Upper lobe of left lung (tissue), 4 donors: ENCODE data around the gene OSTN.
"Not testable (repeated sequence)": the region's sequence is repeated elsewhere in the genome, so short reads cannot be mapped to it uniquely, and the experiment has no call there.

ENCODE experiments used
- CTCF ChIP-seq, 6 experiments: fragments of 450-650 bp in 4 of 6; fragments of 200-600 bp in 2 of 6; sonication (generic) in 2 of 6; IDR thresholded peaks; one replicate each; pipeline ENCODE4 v1.5.1; 2016 to 2019; ENCODE audit warnings: antibody characterized with exemption in 6 of 6
- EP300 ChIP-seq, 4 donors: sonication (generic); formaldehyde crosslinking; IDR thresholded peaks; one replicate each; pipeline ENCODE4 v1.5.1; 2017; ENCODE audit warnings: antibody characterized with exemption in 4 of 4, control low read depth in 2 of 4
- POLR2A ChIP-seq, 4 donors: fragments of 450-650 bp; IDR thresholded peaks; one replicate each; pipeline ENCODE4 v1.5.1; 2016 to 2017; ENCODE audit warnings: antibody characterized with exemption in 4 of 4, mild to moderate bottlenecking in 2 of 4
- POLR2AphosphoS5 ChIP-seq, 2 donors: sonication (generic); formaldehyde crosslinking; IDR thresholded peaks; one replicate each; pipeline ENCODE4 v1.5.1; 2017; ENCODE audit warnings: antibody characterized with exemption in 2 of 2

DNA sequence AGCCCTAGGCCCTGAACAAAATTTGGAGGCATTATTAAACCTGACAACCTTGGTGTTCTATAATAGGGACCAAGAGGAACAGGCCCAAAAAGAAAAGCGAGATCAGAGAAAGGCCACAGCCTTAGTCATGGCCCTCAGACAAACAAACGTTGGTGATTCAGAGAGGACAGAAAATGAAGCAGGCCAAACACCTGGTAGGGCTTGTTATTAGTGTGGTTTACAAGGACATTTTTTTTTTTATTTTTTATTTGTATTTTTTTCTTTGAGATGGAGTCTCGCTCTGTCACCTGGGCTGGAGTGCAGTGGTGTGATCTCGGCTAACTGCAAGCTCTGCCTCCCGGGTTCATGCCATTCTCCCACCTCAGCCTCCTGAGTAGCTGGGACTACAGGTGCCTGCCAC is 10.8 kb upstream of the OSTN start:
- TF ChIP-seq POLR2AphosphoS5, EP300, POLR2A, CTCF (IDR thresholded peaks at IDR 0.05): not testable (repeated sequence)
